Mesenteric fat pad (tissue), 1 donor: ENCODE results near the gene RPS18. TPM values are rescaled to one million over a fixed set of nuclear protein-coding genes. Genes with fewer than 3 reads are reported as not detected.
"Not testable (repeated sequence)": the region's sequence is repeated elsewhere in the genome, so short reads cannot be mapped to it uniquely, and the experiment has no call there.

ENCODE experiments used
- DNase-seq: peaks from one replicate; pipeline ENCODE4 v3.0.0-alpha.2; 2020; ENCODE audit warnings: low spot score
- total RNA-seq: library from RNA; stranded (reverse); fragmentation: NEBNext Ultra II Directional; extraction: Animal tissue kit (Norgen Biotek cat#: 25700); gene quantifications from one replicate; pipeline ENCODE4 v1.2.1, GENCODE V29; 2021
- donor health status: DM: yes; HTN: yes; CAD: no.

Gene RPS18
- total RNA-seq, 1 donor from 2014 or later, result 1,776 TPM

GRCh38 chr6:33272275-33273128, 627 bp downstream of the RPS18 start:
- no peak for DNase-seq

GRCh38 chr6:33273129-33273923, 1.5 kb downstream of the RPS18 start:
- DNase-seq, result no peak

GRCh38 chr6:33273924-33274902, 2.3 kb downstream of the RPS18 start:
- DNase-seq, result no peak

GRCh38 chr6:33275795-33276580, 4.1 kb downstream of the RPS18 start:
- not testable (repeated sequence) for DNase-seq

- DNase-seq, result no peak
These were observed 4.6 kb downstream of the RPS18 start for GRCh38 chr6:33276581-33276863.

GRCh38 chr6:33276864-33277662, 5.2 kb downstream of the RPS18 start, which contains the start of gene B3GALT4:
B3GALT4 (plus strand) TSS chr6:33277123; CDS start chr6:33277420, 297 bp downstream.
- peak; percentile 94 for DNase-seq

- DNase-seq, result no peak
These were observed 6.0 kb downstream of the RPS18 start for GRCh38 chr6:33277663-33278391.

- no peak for DNase-seq
These were observed 6.5 kb downstream of the RPS18 start for GRCh38 chr6:33278392-33278741.

GRCh38 chr6:33278810-33279209, 6.9 kb downstream of the RPS18 start:
- no peak for DNase-seq

- DNase-seq, result peak; percentile 86
These were observed 7.4 kb downstream of the RPS18 start for GRCh38 chr6:33279257-33279695.

- no peak for DNase-seq
These were observed 8.2 kb downstream of the RPS18 start for GRCh38 chr6:33279971-33280511.

GRCh38 chr6:33280539-33280938, 8.7 kb downstream of the RPS18 start:
- peak; percentile 82 for DNase-seq

- DNase-seq, result not testable (repeated sequence)
These were observed 13.3 kb downstream of the RPS18 start for GRCh38 chr6:33285214-33285613.

GRCh38 chr6:33286946-33287914, 15.4 kb downstream of the RPS18 start:
- peak; percentile 78 for DNase-seq

GRCh38 chr6:33288141-33288920, 16.5 kb downstream of the RPS18 start:
- DNase-seq, result peak; percentile 89
